ELR (cell line): ENCODE measurements around the gene VASH1.

Experiments
- DNase-seq: peaks from one replicate; pipeline ENCODE4 v3.0.0-alpha.2; 2015; ENCODE audit warnings: low read depth

Gene VASH1

DNA sequence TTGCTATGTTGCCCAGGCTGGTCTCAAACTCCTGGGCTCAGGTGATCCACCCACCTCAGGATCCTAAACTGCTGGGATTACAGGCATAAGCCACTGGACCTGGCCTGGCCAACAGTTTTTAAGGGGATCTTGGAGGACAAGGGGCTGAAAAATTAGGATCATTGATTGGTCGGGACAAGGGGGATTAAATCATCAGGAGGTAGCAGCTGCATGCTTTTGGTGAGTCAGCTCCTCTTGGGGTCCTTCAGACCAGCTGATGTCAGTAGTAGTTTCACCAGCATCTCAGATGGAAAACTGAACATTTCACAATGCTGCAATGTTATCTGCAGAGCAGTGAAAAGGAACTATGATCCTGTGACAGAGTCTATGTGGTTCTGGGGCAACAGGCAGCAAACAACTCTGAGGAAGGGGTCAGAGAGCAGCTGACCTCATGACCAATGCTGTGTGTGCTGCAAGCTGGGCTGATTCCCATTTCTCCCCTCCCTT lies 71.3 kb downstream of the VASH1 start:
- no peak for DNase-seq
